Renal cortical epithelial cell (primary cell): ENCODE results near the gene ICOSLG. TPM values are rescaled to one million over a fixed set of nuclear protein-coding genes. Genes with fewer than 3 reads are reported as not detected.
"Not testable (repeated sequence)": the region's sequence is repeated elsewhere in the genome, so short reads cannot be mapped to it uniquely, and the experiment has no call there.

ENCODE experiments used
- DNase-seq: peaks from one replicate; pipeline ENCODE4 v3.0.0-alpha.2; 2011; ENCODE audit warnings: low read depth
- total RNA-seq: library from RNA; depleted of rRNA; stranded (reverse); fragments of >200 nt; gene quantifications from 2 replicates; pipeline ENCODE4 v1.2.3, GENCODE V29; 2014

Gene ICOSLG
- total RNA-seq, 1 donor from 2014 or later, result 0.99 TPM

- not testable (repeated sequence) for DNase-seq
These were observed 15.1 kb downstream of the ICOSLG start for GRCh38 chr21:44225605-44226004.

- DNase-seq, result not testable (repeated sequence)
These were observed 17.4 kb downstream of the ICOSLG start for GRCh38 chr21:44223334-44223733.

- not testable (repeated sequence) for DNase-seq
These were observed 20.1 kb downstream of the ICOSLG start for GRCh38 chr21:44220674-44221073.

- DNase-seq, result not testable (repeated sequence)
These were observed 22.3 kb downstream of the ICOSLG start for GRCh38 chr21:44218461-44218860.

- DNase-seq, result not testable (repeated sequence)
These were observed 28.8 kb downstream of the ICOSLG start for GRCh38 chr21:44211978-44212377.

GRCh38 chr21:44211574-44211973 is 29.2 kb downstream of the ICOSLG start:
- not testable (repeated sequence) for DNase-seq

- DNase-seq, result not testable (repeated sequence)
These were observed 32.7 kb downstream of the ICOSLG start for GRCh38 chr21:44207860-44208646.

GRCh38 chr21:44206698-44207676 is 33.8 kb downstream of the ICOSLG start:
- not testable (repeated sequence) for DNase-seq

GRCh38 chr21:44206187-44206586 is 34.6 kb downstream of the ICOSLG start:
- not testable (repeated sequence) for DNase-seq

GRCh38 chr21:44202590-44203299 is 38.0 kb downstream of the ICOSLG start:
- DNase-seq, result not testable (repeated sequence)

GRCh38 chr21:44199997-44200396 is 40.7 kb downstream of the ICOSLG start:
- not testable (repeated sequence) for DNase-seq

GRCh38 chr21:44199448-44199847 is 41.3 kb downstream of the ICOSLG start:
- DNase-seq, result no peak

- DNase-seq, result not testable (repeated sequence)
These were observed 43.6 kb downstream of the ICOSLG start for GRCh38 chr21:44197156-44197516.

- DNase-seq, result not testable (repeated sequence)
These were observed 44.3 kb downstream of the ICOSLG start for GRCh38 chr21:44196212-44197155.

GRCh38 chr21:44194888-44195287 is 45.9 kb downstream of the ICOSLG start:
- peak; percentile 27 for DNase-seq

- DNase-seq, result not testable (repeated sequence)
These were observed 46.3 kb downstream of the ICOSLG start for GRCh38 chr21:44194451-44194850.

GRCh38 chr21:44193108-44193507 is 47.6 kb downstream of the ICOSLG start:
- not testable (repeated sequence) for DNase-seq

- DNase-seq, result not testable (repeated sequence)
These were observed 50.1 kb downstream of the ICOSLG start for GRCh38 chr21:44190349-44191271.

GRCh38 chr21:44184862-44185261 is 55.9 kb downstream of the ICOSLG start:
- not testable (repeated sequence) for DNase-seq
